ENCODE results near the gene SMKR1.
A peak's percentile ranks its signal among the peaks of the same experiment; 100 is the strongest.
"Not testable (repeated sequence)": the region's sequence is repeated elsewhere in the genome, so short reads cannot be mapped to it uniquely, and the experiment has no call there.

Gene SMKR1

GRCh38 chr7:129501760-129502707 lies at the start of gene SMKR1:
Gene SMKR1 (plus strand): TSS chr7:129502531. CDS start chr7:129502825, 294 bp downstream.
- DNase-seq (ENCODE audit: low spot score), result peak; percentile 92

GRCh38 chr7:129452589-129453231 lies 49.6 kb upstream of the SMKR1 start:
- no peak for DNase-seq (ENCODE audit: low spot score)

DNA sequence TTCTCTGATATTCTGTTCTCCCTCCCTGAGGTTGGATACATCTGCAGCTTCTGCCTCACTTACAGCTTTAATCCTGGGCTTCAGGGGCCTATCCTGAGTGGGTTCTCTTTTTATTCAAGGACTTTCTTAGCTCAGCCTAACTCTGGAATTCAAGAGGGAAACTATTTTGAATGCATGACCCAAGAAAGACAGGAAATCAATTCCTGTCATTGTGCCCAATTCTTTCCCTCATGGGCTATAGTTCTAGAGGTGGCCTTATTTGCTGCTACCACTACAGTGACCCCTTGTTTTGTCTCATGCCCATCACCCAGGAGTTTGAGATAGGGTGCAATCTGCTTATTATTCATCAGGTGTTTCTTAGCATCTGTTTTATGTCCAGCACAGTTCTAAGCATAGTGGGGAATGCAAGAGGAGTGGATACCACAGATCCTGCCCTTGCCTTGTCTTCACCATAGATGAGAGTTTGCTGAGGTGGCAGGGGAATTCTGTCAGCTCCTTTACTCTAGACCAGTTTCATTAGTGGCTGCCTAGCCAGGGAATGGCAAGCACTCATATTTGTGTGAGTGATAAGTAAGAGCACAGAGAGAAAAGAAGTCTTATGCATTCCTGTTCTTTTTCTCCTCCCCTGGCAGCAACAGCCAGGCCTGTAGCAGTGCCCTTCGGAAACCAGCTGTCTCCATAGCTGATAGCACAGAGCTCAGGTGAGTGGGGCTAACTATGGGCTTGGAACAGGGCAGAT lies 48.7 kb upstream of the SMKR1 start:
- DNase-seq (ENCODE audit: low spot score), result no peak

- no peak for DNase-seq (ENCODE audit: low spot score)
Measured at GRCh38 chr7:129454249-129454551, 48.1 kb upstream of the SMKR1 start.

DNA sequence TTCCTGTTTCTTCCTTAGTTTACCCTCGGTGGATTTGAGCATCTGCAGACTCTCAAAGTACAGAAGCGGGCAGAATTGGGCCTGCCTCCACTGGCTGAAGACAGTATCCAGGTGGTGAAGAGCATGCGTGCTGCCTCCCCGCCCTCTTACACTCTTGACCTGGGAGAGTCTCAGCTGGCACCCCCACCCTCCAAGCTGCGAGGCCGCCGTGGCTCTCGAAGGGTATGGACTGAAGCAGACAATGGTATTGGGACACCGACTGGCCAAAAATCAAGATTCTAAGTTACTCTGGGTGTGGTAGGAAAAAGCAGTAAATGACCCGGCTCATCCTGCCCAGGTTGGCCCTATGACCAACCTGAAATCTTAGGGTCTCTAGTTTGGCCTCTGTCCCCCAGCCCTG lies 45.9 kb upstream of the SMKR1 start:
- no peak for DNase-seq (ENCODE audit: low spot score)

DNA sequence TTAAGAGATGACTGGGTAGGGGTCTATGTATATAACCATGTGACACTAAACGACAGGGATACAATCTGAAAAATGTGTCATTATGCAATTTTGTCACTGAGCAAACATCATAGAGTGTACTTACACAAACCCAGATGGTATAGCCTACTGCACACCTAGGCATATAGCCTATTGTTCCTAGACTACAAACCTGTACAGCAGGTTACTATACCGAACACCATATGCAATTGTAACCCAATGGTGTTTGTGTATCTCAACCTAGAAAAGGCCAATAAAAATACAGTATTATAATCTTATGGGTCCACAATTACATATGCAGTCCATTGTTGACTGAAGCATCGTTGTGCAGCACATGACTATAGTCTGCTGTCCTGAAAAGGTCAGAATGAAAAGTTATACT lies 45.2 kb upstream of the SMKR1 start:
- no peak for DNase-seq (ENCODE audit: low spot score)

DNA sequence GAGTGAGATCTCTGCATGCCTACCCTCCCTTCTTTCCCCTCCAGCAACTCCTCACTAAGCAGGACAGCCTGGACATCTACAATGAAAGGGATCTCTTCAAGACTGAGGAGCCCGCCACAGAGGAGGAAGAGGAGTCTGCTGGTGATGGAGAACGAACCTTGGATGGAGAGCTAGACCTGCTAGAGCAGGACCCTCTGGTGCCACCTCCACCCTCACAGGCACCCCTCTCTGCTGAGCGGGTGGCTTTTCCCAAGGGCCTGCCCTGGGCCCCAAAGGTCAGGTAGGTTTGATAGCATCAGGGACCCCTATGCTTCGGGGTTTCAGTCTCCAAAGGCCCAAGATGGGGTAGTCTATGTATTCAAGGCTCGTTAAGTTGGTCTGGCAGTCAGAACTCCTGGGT lies 44.2 kb upstream of the SMKR1 start:
- no peak for DNase-seq (ENCODE audit: low spot score)

GRCh38 chr7:129461809-129462208 lies 40.5 kb upstream of the SMKR1 start:
- DNase-seq (ENCODE audit: low spot score), result no peak

DNA sequence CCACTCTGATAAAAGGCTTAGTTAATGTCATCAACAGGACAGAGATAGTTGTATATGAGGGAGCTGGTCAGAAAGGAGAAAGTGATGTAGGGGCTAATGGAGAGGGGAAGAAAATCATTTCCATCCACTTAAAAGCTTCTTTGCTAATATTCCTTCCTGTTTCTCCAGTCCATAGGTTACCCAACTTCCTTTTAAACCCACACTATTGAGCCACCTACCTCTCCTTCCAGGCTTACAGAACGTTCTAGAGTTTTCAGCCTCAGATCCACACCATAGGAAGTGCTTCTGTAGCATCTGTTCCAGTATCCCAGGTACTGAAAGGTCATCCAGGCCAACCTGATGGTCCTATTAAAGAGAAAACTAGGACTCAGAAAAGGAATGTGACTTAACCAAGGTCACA lies 39.9 kb upstream of the SMKR1 start:
- no peak for DNase-seq (ENCODE audit: low spot score)

- no peak for DNase-seq (ENCODE audit: low spot score)
Measured at GRCh38 chr7:129464194-129464593, 38.1 kb upstream of the SMKR1 start.

- DNase-seq (ENCODE audit: low spot score), result no peak
Measured at GRCh38 chr7:129465080-129465479, 37.3 kb upstream of the SMKR1 start.

DNA sequence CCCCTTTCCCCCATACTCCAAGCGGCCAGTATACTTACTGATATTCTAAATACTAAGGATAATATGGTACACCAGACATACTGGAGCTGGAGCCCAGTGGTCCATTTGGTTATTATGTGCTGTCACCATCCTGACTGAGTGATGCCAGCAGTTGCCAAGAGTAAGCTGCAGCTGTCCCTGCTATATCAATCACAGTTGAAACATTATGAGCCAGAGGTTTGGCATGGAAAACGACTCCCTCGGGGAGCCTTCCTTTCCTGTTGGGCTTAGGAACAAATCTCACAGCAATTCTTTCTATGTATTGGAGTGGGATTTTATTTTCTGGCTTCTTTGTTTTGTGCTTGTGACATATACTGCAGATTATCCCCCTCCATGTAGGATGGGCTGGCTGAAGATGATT lies 35.5 kb upstream of the SMKR1 start:
- DNase-seq (ENCODE audit: low spot score), result no peak

DNA sequence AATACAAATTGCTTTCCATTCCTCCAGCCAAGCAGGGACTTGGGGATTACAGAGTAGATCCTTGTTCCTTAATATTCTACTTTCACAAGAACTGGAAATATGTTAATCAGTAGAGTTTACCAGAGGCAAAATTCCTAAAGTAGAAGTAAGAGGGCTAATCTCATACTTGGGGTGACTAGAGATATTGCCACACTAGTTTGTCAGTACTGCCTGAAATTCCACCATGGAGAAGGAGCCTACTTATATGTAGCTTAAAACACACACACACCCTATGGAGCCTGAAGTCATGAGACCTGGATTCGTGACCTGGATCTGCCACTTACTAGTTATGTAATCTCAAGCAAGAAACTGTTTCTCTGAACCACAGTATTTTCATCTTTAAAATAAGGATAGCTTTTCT lies 34.2 kb upstream of the SMKR1 start:
- peak; percentile 67 for DNase-seq (ENCODE audit: low spot score)

DNA sequence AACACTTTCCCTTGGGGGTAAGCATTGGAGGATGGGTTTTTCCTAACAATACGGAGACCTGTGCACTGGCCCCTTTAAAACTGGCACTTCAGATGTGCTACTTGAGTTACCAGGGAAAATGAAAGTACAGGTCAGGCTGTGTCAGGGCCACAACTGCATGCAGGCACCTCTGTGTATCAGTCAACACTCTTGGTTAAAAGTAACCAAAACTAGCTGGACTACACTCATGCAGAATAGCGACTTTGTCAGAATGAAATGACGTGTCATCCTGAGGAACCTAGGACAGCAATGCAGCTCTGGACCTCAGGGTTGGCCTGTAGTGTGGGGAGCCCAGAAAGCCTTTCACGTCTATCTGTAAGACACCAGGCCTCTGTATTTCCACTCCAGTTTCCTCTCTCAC lies 33.8 kb upstream of the SMKR1 start:
- DNase-seq (ENCODE audit: low spot score), result no peak

DNA sequence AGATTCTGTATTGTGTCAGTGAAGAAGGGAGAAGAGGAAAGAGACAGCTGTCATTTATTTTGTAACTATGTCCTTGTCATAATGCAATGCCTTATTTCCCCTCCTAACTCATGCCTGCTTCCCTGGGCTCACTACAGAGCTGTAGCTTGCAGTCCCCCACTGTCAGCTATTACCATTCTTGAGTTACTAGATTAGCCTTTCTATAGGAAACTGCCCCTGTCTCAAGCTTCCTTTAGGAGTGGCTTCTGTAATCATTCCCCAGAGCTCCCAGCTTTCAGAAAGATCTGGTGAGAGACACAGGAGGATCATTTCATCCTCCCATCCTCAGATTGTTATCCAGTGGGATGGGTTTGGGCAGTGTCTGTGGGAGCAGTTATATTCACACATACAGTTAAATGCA lies 32.4 kb upstream of the SMKR1 start:
- no peak for DNase-seq (ENCODE audit: low spot score)

GRCh38 chr7:129470411-129470810 lies 31.9 kb upstream of the SMKR1 start:
- no peak for DNase-seq (ENCODE audit: low spot score)

DNA sequence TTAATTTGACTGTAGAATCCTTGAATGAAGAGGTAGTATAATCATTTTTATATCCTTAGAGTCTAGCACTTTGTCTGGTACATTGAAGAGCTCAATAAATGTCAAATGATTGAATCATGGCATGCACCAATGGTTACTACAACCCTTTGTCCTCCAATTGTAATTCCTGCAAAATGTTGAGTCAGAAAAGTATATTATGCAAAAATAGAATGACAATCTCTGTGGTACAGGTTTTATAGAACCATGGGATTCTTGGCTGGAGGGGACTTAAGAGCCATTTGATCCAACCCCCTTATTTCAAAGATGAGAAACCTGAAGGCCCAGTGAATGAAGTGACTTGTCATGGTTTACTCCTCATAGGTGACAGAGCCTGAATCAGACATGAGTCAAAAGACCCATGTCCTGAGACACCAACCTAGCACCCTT lies 30.9 kb upstream of the SMKR1 start:
- DNase-seq (ENCODE audit: low spot score), result no peak

DNA sequence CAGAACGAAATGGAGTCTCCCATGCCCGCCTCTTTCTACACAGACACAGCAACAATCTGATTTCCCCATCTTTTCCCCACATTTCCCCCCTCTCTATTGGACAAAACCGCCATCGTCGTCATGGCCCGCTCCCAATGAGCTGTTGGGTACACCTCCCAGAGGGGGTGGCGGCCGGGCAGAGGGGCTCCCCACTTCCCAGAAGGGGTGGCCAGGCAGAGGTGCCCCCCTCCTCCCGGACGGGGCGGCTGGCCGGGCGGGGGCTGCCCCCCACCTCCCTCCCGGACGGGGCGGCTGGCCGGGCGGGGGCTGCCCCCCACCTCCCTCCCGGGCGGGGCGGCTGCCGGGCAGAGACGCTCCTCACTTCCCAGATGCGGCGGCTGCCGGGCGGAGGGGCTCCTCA lies 26.4 kb upstream of the SMKR1 start:
- not testable (repeated sequence) for DNase-seq (ENCODE audit: low spot score)

DNA sequence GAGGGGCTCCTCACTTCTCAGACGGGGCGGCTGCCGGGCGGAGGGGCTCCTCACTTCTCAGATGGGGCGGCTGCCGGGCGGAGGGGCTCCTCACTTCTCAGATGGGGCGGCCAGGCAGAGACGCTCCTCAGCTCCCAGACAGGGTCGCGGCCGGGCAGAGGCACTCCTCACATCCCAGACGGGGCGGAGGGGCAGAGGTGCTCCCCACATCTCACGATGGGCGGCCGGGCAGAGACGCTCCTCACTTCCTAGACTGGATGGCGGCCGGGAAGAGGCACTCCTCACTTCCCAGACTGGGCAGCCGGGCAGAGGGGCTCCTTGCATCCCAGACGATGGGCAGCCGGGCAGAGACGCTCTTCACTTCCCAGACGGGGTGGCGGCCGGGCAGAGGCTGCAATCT lies 25.9 kb upstream of the SMKR1 start:
- not testable (repeated sequence) for DNase-seq (ENCODE audit: low spot score)

DNA sequence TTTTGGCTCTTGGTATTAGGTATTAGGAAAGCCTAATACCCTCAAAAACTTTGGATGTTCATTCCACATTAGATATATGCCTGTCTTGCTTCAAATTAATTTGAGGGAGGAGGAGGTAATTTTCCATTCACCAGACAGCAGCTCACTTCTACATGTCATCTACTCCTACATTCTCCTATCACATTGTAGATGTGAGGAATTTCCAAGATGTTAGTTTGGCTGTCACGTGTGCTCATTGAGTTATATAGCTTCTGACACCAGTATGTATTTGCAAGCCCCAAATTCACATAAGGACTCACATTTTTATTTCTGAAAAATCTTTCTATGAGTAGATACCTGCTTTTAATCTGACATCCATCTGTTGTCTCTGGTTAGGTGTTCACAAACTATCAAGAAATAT lies 22.5 kb upstream of the SMKR1 start:
- DNase-seq (ENCODE audit: low spot score), result no peak

DNA sequence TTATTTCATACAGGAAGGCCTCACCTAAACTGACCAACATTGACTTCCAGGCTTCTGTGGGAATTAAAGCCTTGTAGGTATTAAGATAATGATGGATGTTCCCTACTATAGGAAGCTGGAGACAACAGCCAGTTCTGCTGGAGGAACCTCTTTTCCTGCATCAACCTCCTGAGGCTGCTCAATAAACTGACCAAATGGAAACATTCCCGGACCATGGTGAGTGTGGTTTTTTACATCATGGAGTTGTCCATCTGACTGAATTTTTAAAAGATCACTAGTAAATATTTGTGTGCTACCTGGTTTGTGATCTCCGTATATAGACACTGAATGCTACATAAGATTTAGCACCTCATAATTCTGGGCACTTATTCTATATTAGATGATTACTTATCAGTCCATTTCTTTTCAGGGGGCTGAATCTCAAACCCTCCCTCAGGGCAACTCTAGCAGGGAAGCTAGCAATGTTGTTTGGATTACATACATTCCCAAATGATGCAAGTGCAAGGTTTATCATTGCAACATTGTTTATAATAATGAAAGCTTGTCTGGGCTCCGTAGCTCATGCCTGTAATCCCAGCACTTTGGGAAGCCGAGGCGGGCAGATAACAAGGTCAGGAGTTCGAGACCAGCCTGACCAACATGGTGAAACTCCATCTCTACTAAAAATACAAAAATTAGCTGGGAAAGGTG lies 21.5 kb upstream of the SMKR1 start:
- no peak for DNase-seq (ENCODE audit: low spot score)

- DNase-seq (ENCODE audit: low spot score), result not testable (repeated sequence)
Measured at GRCh38 chr7:129481376-129481775, 21.0 kb upstream of the SMKR1 start.

Data from COLO829 (cell line).